H1 (cell line): ENCODE data around the gene CMYA5.

ENCODE experiments used
- BACH1 ChIP-seq: IDR thresholded peaks from 2 replicates; pipeline ENCODE4 v1.6.1; 2012; ENCODE audit warnings: low read length, improper control_type of control experiment
- CTCF ChIP-seq, 3 experiments: IDR thresholded peaks; 1 replicate in 2 of 3; 2 replicates in 1 of 3; pipeline versions ENCODE4 v1.5.1 to v1.6.1; 2011; ENCODE audit warnings: low read length in 3 of 3, mild to moderate bottlenecking in 3 of 3, inconsistent platforms in 2 of 3, low read depth in 1 of 3, moderate library complexity in 1 of 3; ENCODE audit not compliant: insufficient read depth in 1 of 3; ENCODE audit errors: control extremely low read depth in 1 of 3
- EZH2 ChIP-seq: fragments of 200-600 bp; sonication (generic); IDR thresholded peaks from 2 replicates; pipeline ENCODE4 v1.7.1; 2012; ENCODE audit warnings: low read depth, mild to moderate bottlenecking, moderate library complexity, low read length, inconsistent platforms; ENCODE audit not compliant: severe bottlenecking
- GTF2F1 ChIP-seq: IDR thresholded peaks from 2 replicates; pipeline ENCODE4 v1.6.1; 2012; ENCODE audit warnings: low read depth, low read length, improper control_type of control experiment, borderline replicate concordance
- NRF1 ChIP-seq: IDR thresholded peaks from 2 replicates; pipeline ENCODE4 v1.6.1; 2011; ENCODE audit warnings: mild to moderate bottlenecking, low read depth, low read length, improper control_type of control experiment
- POLR2A ChIP-seq, 2 experiments: IDR thresholded peaks; 1 replicate in 1 of 2; 2 replicates in 1 of 2; pipeline ENCODE4 v1.6.1; 2011; ENCODE audit warnings: low read depth in 2 of 2, low read length in 2 of 2, mild to moderate bottlenecking in 2 of 2; ENCODE audit errors: control extremely low read depth in 1 of 2
- RNF2 ChIP-seq: fragments of 200-900, 300-1000 bp; sonication (generic); IDR thresholded peaks from 2 replicates; pipeline ENCODE4 v1.7.1; 2016; ENCODE audit warnings: borderline replicate concordance, low read depth, mild to moderate bottlenecking, antibody characterized with exemption, low read length; ENCODE audit not compliant: poor library complexity, severe bottlenecking; ENCODE audit errors: missing control alignments
- TAF1 ChIP-seq: IDR thresholded peaks from 2 replicates; pipeline ENCODE4 v1.6.1; 2011; ENCODE audit warnings: mild to moderate bottlenecking, low read depth, low read length
- TBP ChIP-seq: IDR thresholded peaks from 2 replicates; pipeline ENCODE4 v1.6.1; 2011; ENCODE audit warnings: low read depth, low read length, improper control_type of control experiment
- TCF12 ChIP-seq: IDR thresholded peaks from 2 replicates; pipeline ENCODE4 v1.6.1; 2011; ENCODE audit warnings: low read depth, mild to moderate bottlenecking, low read length
- TEAD4 ChIP-seq: IDR thresholded peaks from 2 replicates; pipeline ENCODE4 v1.6.1; 2012; ENCODE audit warnings: low read depth, low read length, inconsistent platforms, mixed read lengths
- ZNF274 ChIP-seq: IDR thresholded peaks from 2 replicates; pipeline ENCODE4 v1.7.0; 2012; ENCODE audit warnings: low read length, borderline replicate concordance; ENCODE audit errors: extremely low read depth

- TF ChIP-seq CTCF (IDR thresholded peaks at IDR 0.05; ENCODE audit: control extremely low read depth in 1 of 3, insufficient read depth in 1 of 3, low read depth in 1 of 3, low read length in 3 of 3) (no peak), POLR2A (IDR thresholded peaks at IDR 0.05; ENCODE audit: control extremely low read depth in 1 of 2, low read depth in 2 of 2, low read length in 2 of 2) (no peak), BACH1 (no peak), GTF2F1 (no peak), ZNF274 (no peak), TBP (no peak), EZH2 (no peak), TAF1 (no peak), RNF2 (no peak), TCF12 (no peak), NRF1 (no peak), TEAD4 (no peak)
Measured at GRCh38 chr5:79759436-79759835, 69.8 kb downstream of the CMYA5 start.
